Trophoblast cell (in vitro differentiated cells and primary cell): ENCODE results near the gene SCMH1.

Experiments used
- DNase-seq, 2 donors: peaks; one replicate each; pipeline ENCODE4 v3.0.0-alpha.2; 2016
- H2AFZ ChIP-seq: 2 replicates; pipeline ENCODE4 v1.6.1; 2013; ENCODE audit warnings: low read length, moderate library complexity, mild to moderate bottlenecking; ENCODE audit not compliant: insufficient read depth, poor library complexity
- H2AK5ac ChIP-seq: 2 replicates; pipeline ENCODE4 v1.6.1; 2013; ENCODE audit warnings: mild to moderate bottlenecking, low read length
- H2BK120ac ChIP-seq: 2 replicates; pipeline ENCODE4 v1.6.1; 2013; ENCODE audit warnings: low read length, mild to moderate bottlenecking, moderate library complexity; ENCODE audit not compliant: insufficient read depth, poor library complexity
- H2BK12ac ChIP-seq: 2 replicates; pipeline ENCODE4 v1.6.1; 2013; ENCODE audit warnings: mild to moderate bottlenecking, low read length, moderate library complexity
- H2BK5ac ChIP-seq: 2 replicates; pipeline ENCODE4 v1.6.1; 2013; ENCODE audit warnings: low read length, low read depth, moderate library complexity, mild to moderate bottlenecking; ENCODE audit not compliant: poor library complexity
- H3K14ac ChIP-seq: 2 replicates; pipeline ENCODE4 v1.6.1; 2013; ENCODE audit warnings: mild to moderate bottlenecking, low read length
- H3K18ac ChIP-seq: 2 replicates; pipeline ENCODE4 v1.6.1; 2013; ENCODE audit warnings: mild to moderate bottlenecking, low read length
- H3K23ac ChIP-seq: 2 replicates; pipeline ENCODE4 v1.6.1; 2013; ENCODE audit warnings: low read length
- H3K27ac ChIP-seq: 2 replicates; pipeline ENCODE4 v1.5.1; 2013; ENCODE audit warnings: low read depth, mild to moderate bottlenecking, inconsistent platforms, low read length, moderate library complexity
- H3K27me3 ChIP-seq: 2 replicates; pipeline ENCODE4 v1.6.1; 2013; ENCODE audit warnings: inconsistent platforms, mild to moderate bottlenecking, low read length, moderate library complexity; ENCODE audit not compliant: insufficient read depth
- H3K36me3 ChIP-seq, 2 experiments: 1 replicate in 1 of 2; 2 replicates in 1 of 2; pipeline ENCODE4 v1.6.1; 2013; ENCODE audit warnings: low read length in 2 of 2, mild to moderate bottlenecking in 2 of 2, moderate library complexity in 1 of 2; ENCODE audit not compliant: insufficient read depth in 2 of 2, control insufficient read depth in 1 of 2
- H3K4ac ChIP-seq: 2 replicates; pipeline ENCODE4 v1.6.1; 2013; ENCODE audit warnings: low read depth, mild to moderate bottlenecking, low read length, moderate library complexity
- H3K4me1 ChIP-seq, 2 experiments: 1 replicate in 1 of 2; 2 replicates in 1 of 2; pipeline ENCODE4 v1.6.1; 2013; ENCODE audit warnings: low read length in 2 of 2, mild to moderate bottlenecking in 2 of 2, moderate library complexity in 1 of 2; ENCODE audit not compliant: insufficient read depth in 2 of 2, control insufficient read depth in 1 of 2
- H3K4me2 ChIP-seq: 2 replicates; pipeline ENCODE4 v1.6.1; 2013; ENCODE audit warnings: inconsistent platforms, mild to moderate bottlenecking, low read length, moderate library complexity
- H3K4me3 ChIP-seq: 2 replicates; pipeline ENCODE4 v1.5.1; 2013; ENCODE audit warnings: mild to moderate bottlenecking, low read depth, low read length, inconsistent platforms
- H3K79me1 ChIP-seq: one replicate; pipeline ENCODE4 v1.6.1; 2013; ENCODE audit warnings: low read length
- H3K79me2 ChIP-seq: 2 replicates; pipeline ENCODE4 v1.6.1; 2013; ENCODE audit warnings: low read length, mild to moderate bottlenecking; ENCODE audit not compliant: control insufficient read depth, insufficient read depth, poor library complexity
- H3K9ac ChIP-seq: 2 replicates; pipeline ENCODE4 v1.6.1; 2013; ENCODE audit warnings: mild to moderate bottlenecking, low read length
- H3K9me3 ChIP-seq: 2 replicates; pipeline ENCODE4 v1.6.1; 2013; ENCODE audit warnings: low read depth, mild to moderate bottlenecking, control low read depth, inconsistent platforms, low read length; ENCODE audit not compliant: insufficient read depth
- H4K12ac ChIP-seq: 2 replicates; pipeline ENCODE4 v1.6.1; 2013; ENCODE audit warnings: low read depth, mild to moderate bottlenecking, low read length, moderate library complexity
- H4K8ac ChIP-seq: 2 replicates; pipeline ENCODE4 v1.6.1; 2013; ENCODE audit warnings: low read depth, mild to moderate bottlenecking, low read length, moderate library complexity
- H4K91ac ChIP-seq: one replicate; pipeline ENCODE4 v1.6.1; 2013; ENCODE audit warnings: low read depth, mild to moderate bottlenecking, low read length, moderate library complexity
- WGBS: extraction: QIAGEN DNeasy Blood & Tissue Kit; methylation state at CpG from one replicate; pipeline ENCODE4 v1.1.7; 2013; ENCODE audit warnings: missing lambda C conversion rate; ENCODE audit not compliant: insufficient read length, insufficient coverage; ENCODE audit errors: extremely low coverage; 5-methylcytosine and 5-hydroxymethylcytosine counted together

Gene SCMH1

DNA sequence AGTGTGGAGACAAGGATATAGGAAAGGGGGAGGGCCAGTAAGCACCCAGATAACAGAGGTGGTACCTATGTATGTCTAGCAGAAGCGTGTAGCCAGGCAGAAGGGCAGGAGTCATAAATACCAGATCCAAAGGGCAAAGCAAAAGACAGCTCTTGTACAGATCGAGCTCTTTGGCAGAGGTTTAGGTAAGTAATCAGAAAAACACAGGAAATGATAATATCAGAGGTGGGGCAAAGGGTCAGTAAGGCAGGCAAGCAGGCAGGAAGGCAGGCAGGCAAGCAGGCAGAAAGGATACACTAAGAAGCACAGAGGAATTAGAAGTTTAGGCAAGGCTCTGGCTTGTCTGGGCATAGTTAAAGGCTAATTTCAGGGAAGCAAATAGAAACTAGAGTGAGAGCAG lies 197.9 kb downstream of the SCMH1 start:
- no peak overlapping the region for H3K23ac ChIP-seq
- peaks cover 5 to 10% of the 10 kb centered on the region in 2 experiments for H3K4me1 ChIP-seq
- no peak overlapping the region for H2AK5ac ChIP-seq
- no peak overlapping the region for H3K18ac ChIP-seq
- no peak overlapping the region for H3K4me3 ChIP-seq
- no peak overlapping the region for H2BK120ac ChIP-seq
- no peak overlapping the region for H2BK5ac ChIP-seq
- H3K9ac ChIP-seq: no peak overlapping the region
- no peaks in the 10 kb centered on the region for H3K9me3 ChIP-seq
- no peak overlapping the region for H4K91ac ChIP-seq
- H4K8ac ChIP-seq: peak overlapping the region; percentile 10
- peak overlapping the region; percentile 57 for H3K27ac ChIP-seq
- no peak overlapping the region for H3K14ac ChIP-seq
- DNase-seq: no peak
- H4K12ac ChIP-seq: no peak overlapping the region
- WGBS: no CpG with 5 or more reads among the region's 2 CpGs
- H3K36me3 ChIP-seq: peaks cover 8 to 22% of the 10 kb centered on the region in 2 experiments
- no peak overlapping the region for H3K4me2 ChIP-seq
- H2AFZ ChIP-seq: no peak overlapping the region
- no peaks in the 10 kb centered on the region for H3K27me3 ChIP-seq
- no peaks in the 10 kb centered on the region for H3K79me2 ChIP-seq
- H3K79me1 ChIP-seq: no peaks in the 10 kb centered on the region
- H2BK12ac ChIP-seq: no peak overlapping the region
- H3K4ac ChIP-seq: no peak overlapping the region

DNA sequence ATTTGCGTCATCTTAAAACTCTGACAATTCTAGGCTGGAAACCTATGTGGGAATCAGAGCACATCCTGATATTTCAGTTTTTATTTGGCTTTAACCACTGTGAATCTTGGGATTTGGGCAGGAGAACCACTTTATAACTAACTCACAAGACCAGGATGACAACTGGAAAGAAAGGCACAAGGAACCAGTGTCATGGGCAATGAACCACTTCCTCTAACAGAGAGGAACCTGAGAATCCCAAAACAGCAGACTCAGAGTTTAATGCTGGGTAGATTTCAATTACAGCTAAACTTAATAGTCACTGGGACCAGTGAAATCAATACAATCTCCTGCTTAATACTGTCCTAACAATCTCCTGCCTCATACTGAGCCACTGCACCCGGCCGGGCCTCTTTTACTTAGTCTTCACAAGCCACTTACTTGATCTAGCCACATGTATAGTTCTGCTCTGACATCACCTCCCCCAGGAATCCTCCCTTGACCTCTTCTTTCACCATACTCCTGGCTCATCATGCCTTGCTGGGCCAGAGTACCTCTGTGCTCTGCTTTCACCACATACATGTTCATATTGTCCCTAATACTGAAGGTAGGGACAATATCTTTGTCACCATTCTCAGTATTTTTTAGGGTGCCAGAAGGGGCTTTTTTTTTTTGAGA lies 200.4 kb downstream of the SCMH1 start:
- no peak overlapping the region for H4K8ac ChIP-seq
- no peak overlapping the region for H2BK12ac ChIP-seq
- no peaks in the 10 kb centered on the region for H3K9me3 ChIP-seq
- H3K23ac ChIP-seq: no peak overlapping the region
- H3K14ac ChIP-seq: no peak overlapping the region
- no peak overlapping the region for H3K9ac ChIP-seq
- no CpG with 5 or more reads among the region's 3 CpGs for WGBS
- H3K4me2 ChIP-seq: no peak overlapping the region
- no peak overlapping the region for H3K27ac ChIP-seq
- H2BK5ac ChIP-seq: no peak overlapping the region
- H3K4ac ChIP-seq: no peak overlapping the region
- DNase-seq: no peak
- H3K79me1 ChIP-seq: no peaks in the 10 kb centered on the region
- H3K4me3 ChIP-seq: no peak overlapping the region
- no peak overlapping the region for H4K91ac ChIP-seq
- H3K27me3 ChIP-seq: no peaks in the 10 kb centered on the region
- no peak overlapping the region for H2AK5ac ChIP-seq
- no peak overlapping the region for H2AFZ ChIP-seq
- H3K4me1 ChIP-seq: peaks cover 5 to 10% of the 10 kb centered on the region in 2 experiments
- H3K36me3 ChIP-seq: peaks cover 10 to 26% of the 10 kb centered on the region in 2 experiments
- no peak overlapping the region for H3K18ac ChIP-seq
- no peak overlapping the region for H4K12ac ChIP-seq
- no peak overlapping the region for H2BK120ac ChIP-seq
- H3K79me2 ChIP-seq: no peaks in the 10 kb centered on the region

DNA sequence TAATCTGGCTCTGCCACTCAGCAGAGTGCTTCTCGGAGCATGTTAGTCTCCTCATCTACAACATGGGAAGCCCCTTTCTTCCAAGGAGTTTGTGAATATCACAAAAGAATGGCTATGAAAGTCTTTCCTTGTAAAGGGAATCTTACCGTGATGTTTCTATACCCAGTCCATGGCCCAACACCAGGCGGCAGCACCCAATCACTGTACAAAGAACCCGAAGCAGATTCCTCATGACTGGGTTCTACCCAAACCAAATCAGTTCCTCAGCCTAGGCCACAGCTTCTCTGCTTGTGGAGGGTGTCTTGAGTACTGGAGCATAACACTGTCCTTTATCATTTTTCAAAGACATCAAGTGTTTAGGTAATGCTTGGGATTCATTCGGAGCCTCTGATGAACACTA lies 204.0 kb downstream of the SCMH1 start:
- Histone ChIP-seq H3K27ac (no peak overlapping the region), H3K79me1 (no peaks in the 10 kb centered on the region), H3K27me3 (no peaks in the 10 kb centered on the region), H3K4me1 (peaks cover 0 to 3% of the 10 kb centered on the region in 2 experiments), H3K23ac (no peak overlapping the region), H3K9me3 (no peaks in the 10 kb centered on the region), H4K8ac (no peak overlapping the region), H3K79me2 (no peaks in the 10 kb centered on the region), H3K4me3 (no peak overlapping the region), H2BK120ac (no peak overlapping the region), H2BK12ac (no peak overlapping the region), H3K18ac (no peak overlapping the region), H3K14ac (no peak overlapping the region), H3K4me2 (no peak overlapping the region), H2AK5ac (no peak overlapping the region), H2AFZ (no peak overlapping the region), H4K12ac (no peak overlapping the region), H3K4ac (no peak overlapping the region), H3K36me3 (peaks cover 6 to 33% of the 10 kb centered on the region in 2 experiments), H3K9ac (no peak overlapping the region), H4K91ac (no peak overlapping the region), H2BK5ac (no peak overlapping the region)
- DNase-seq: no peak
- no CpG with 5 or more reads among the region's 5 CpGs for WGBS

DNA sequence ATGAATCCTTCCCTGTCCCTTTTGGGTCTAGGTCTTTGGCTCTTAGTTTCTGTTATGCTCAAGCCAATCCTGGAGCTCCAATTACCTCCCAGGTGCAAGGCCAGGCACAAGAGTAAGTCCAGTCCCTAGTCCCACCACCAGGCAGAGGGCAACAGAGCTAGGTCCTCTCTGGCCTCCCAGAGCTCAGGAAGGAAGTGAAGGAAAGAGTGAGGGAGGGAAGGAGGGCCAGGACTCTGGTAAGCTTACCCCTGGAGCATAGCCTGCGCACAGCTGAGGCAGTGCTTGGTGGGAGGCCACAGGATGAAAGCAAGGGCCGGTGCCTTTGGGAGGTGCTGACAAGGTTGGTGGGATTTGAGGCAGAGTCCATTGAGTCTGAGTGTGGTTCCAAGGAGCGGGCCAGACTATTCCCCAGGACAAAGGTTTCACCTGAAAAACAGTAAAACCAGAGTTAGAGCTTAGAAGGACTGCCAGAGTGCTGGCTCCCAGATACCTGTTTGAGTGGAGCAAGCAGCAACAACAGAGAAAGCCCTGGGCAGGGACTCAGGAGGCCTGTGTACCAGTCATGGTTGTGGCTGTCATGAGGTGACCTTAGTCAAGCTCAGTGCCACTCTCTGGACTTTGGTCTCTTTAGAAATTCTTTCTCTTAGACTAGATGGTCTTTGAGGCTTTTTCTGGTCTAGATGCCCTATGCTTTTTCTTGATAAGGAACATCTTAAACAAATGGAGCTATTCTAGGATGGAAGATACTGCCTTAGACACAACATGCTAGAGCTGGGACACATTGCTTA lies 204.8 kb downstream of the SCMH1 start:
- H4K8ac ChIP-seq: no peak overlapping the region
- H2BK5ac ChIP-seq: no peak overlapping the region
- H2BK120ac ChIP-seq: no peak overlapping the region
- H2AK5ac ChIP-seq: no peak overlapping the region
- H3K4me1 ChIP-seq: peaks cover 0 to 3% of the 10 kb centered on the region in 2 experiments
- no peak overlapping the region for H4K12ac ChIP-seq
- no peak overlapping the region for H4K91ac ChIP-seq
- DNase-seq: no peak
- H2BK12ac ChIP-seq: no peak overlapping the region
- H3K4ac ChIP-seq: no peak overlapping the region
- H3K27me3 ChIP-seq: no peaks in the 10 kb centered on the region
- no peak overlapping the region for H3K27ac ChIP-seq
- no peak overlapping the region for H2AFZ ChIP-seq
- H3K79me1 ChIP-seq: no peaks in the 10 kb centered on the region
- no peak overlapping the region for H3K9ac ChIP-seq
- no CpG with 5 or more reads among the region's 3 CpGs for WGBS
- peaks cover 6 to 33% of the 10 kb centered on the region in 2 experiments for H3K36me3 ChIP-seq
- H3K4me2 ChIP-seq: no peak overlapping the region
- H3K9me3 ChIP-seq: no peaks in the 10 kb centered on the region
- no peak overlapping the region for H3K18ac ChIP-seq
- H3K4me3 ChIP-seq: no peak overlapping the region
- H3K79me2 ChIP-seq: no peaks in the 10 kb centered on the region
- no peak overlapping the region for H3K23ac ChIP-seq
- no peak overlapping the region for H3K14ac ChIP-seq
